MCF 10A (cell line): Measurements from ENCODE around the gene PRCP. TPM values are rescaled to one million over a fixed set of nuclear protein-coding genes. Genes with fewer than 3 reads are reported as not detected.
A peak's percentile ranks its signal among the peaks of the same experiment; 100 is the strongest.

Experiments
- BruUV-seq: library from RNA; stranded (reverse); fragments of 400-500 nt; replicated peaks from 2 replicates; lab custom pipeline; 2021; lab: Mats Ljungman, UMichigan
- CTCF ChIA-PET: fragments of 300-600 bp; sonication (Branson Sonifier 250); formaldehyde crosslinking; extraction: SDS; loops from one replicate; lab custom pipeline; 2021; ENCODE audit warnings: antibody characterized with exemption, inconsistent platforms; lab: Yijun Ruan, JAX
- POLR2A ChIA-PET: fragments of 300-600, 350-650 bp; sonication (Branson Sonifier 250); formaldehyde crosslinking; extraction: SDS; loops from one replicate; lab custom pipeline; 2020; ENCODE audit warnings: antibody characterized with exemption, inconsistent platforms; lab: Yijun Ruan, JAX
- DNase-seq: peaks from one replicate; pipeline ENCODE4 v3.0.0-alpha.2; 2018; ENCODE audit not compliant: unreplicated experiment
- H3K27ac Mint-ChIP-seq: one replicate; pipeline ENCODE4 v1.8.0; 2022; ENCODE audit warnings: mild to moderate bottlenecking, low read depth, mixed read lengths; ENCODE audit not compliant: unreplicated experiment
- H3K27me3 Mint-ChIP-seq: one replicate; pipeline ENCODE4 v1.8.0; 2022; ENCODE audit warnings: mixed read lengths; ENCODE audit not compliant: insufficient read depth, unreplicated experiment
- H3K36me3 Mint-ChIP-seq: one replicate; pipeline ENCODE4 v1.8.0; 2022; ENCODE audit warnings: mild to moderate bottlenecking, moderate library complexity, mixed read lengths; ENCODE audit not compliant: insufficient read depth, unreplicated experiment
- H3K4me1 Mint-ChIP-seq: one replicate; pipeline ENCODE4 v1.8.0; 2022; ENCODE audit warnings: mixed read lengths; ENCODE audit not compliant: insufficient read depth, unreplicated experiment
- H3K4me3 Mint-ChIP-seq: one replicate; pipeline ENCODE4 v1.8.0; 2022; ENCODE audit warnings: mild to moderate bottlenecking, moderate library complexity, mixed read lengths; ENCODE audit not compliant: unreplicated experiment
- H3K9me3 Mint-ChIP-seq: one replicate; pipeline ENCODE4 v1.8.0; 2022; ENCODE audit warnings: mixed read lengths; ENCODE audit not compliant: unreplicated experiment
- CTCF ChIP-seq: fragments of 200-600 bp; IDR thresholded peaks from one replicate; pipeline ENCODE4 v1.8.0; 2022; ENCODE audit warnings: antibody characterized with exemption, mild to moderate bottlenecking; ENCODE audit not compliant: unreplicated experiment
- intact Hi-C: fragments of 100-400 bp; cut with micrococcal nuclease; formaldehyde crosslinking; loops from 2 replicates; pipeline ENCODE4 v1.14.1; 2022
- total RNA-seq: library from RNA; stranded (reverse); gene quantifications from 2 replicates; pipeline ENCODE4 v1.2.3, GENCODE V29; 2022

The PRCP gene
- total RNA-seq, 1 experiment from 2014 or later = 22.7 TPM

- Mint-ChIP-seq H3K4me3 (no peak overlapping the region), H3K36me3 (no peaks in the 10 kb centered on the region), H3K9me3 (peaks cover 7% of the 10 kb centered on the region), H3K4me1 (peaks cover 17% of the 10 kb centered on the region), H3K27me3 (no peaks in the 10 kb centered on the region), H3K27ac (peak overlapping the region; percentile 14)
- no peak for DNase-seq
- no peak for TF ChIP-seq CTCF
- BruUV-seq = no TSS peak
- ChIA-PET CTCF (interaction anchor here (0.7 to 2.0 kb wide), 2 partner anchors 340 to 913 kb away, joined by 3 to 17 read pairs; no protein-coding TSS in a partner anchor), POLR2A (interaction anchor here (0.6 to 1.3 kb wide), 4 partner anchors 9 to 284 kb away, joined by 3 to 4 read pairs (median 3); partner anchors contain the start of genes ANKRD42, PCF11 and PRCP)
- intact Hi-C loops = loop anchor here (5.0 kb wide), 1 partner anchor 183 kb away; no protein-coding TSS in a partner anchor
Observed at GRCh38 chr11:82909015-82909640, 8.9 kb upstream of the PRCP start.

GRCh38 chr11:82908311-82908710 lies 8.1 kb upstream of the PRCP start:
- Mint-ChIP-seq H3K36me3 (no peaks in the 10 kb centered on the region), H3K27me3 (no peaks in the 10 kb centered on the region), H3K4me3 (no peak overlapping the region), H3K9me3 (peaks cover 7% of the 10 kb centered on the region), H3K27ac (peak overlapping the region; percentile 14), H3K4me1 (peaks cover 22% of the 10 kb centered on the region)
- no peak for DNase-seq
- CTCF ChIA-PET = interaction anchor here (0.8 to 2.0 kb wide), 6 partner anchors 41 to 909 kb away, joined by 3 to 17 read pairs (median 4); no protein-coding TSS in a partner anchor
- POLR2A ChIA-PET = interaction anchor here (0.6 to 1.3 kb wide), 5 partner anchors 8 to 285 kb away, joined by 3 to 5 read pairs (median 4); partner anchors contain the start of genes ANKRD42, PCF11 and PRCP
- intact Hi-C loops = loop anchor here (5.0 kb wide), 1 partner anchor 184 kb away; no protein-coding TSS in a partner anchor
- no peak for TF ChIP-seq CTCF
- BruUV-seq = no TSS peak

- no TSS peak for BruUV-seq
- peak overlapping the region; percentile 37 for H3K4me3 Mint-ChIP-seq
- peaks cover 31% of the 10 kb centered on the region for H3K4me1 Mint-ChIP-seq
- intact Hi-C loops = loop anchor here (2.0 to 5.0 kb wide), 3 partner anchors 185 to 913 kb away; no protein-coding TSS in a partner anchor
- ChIA-PET POLR2A (interaction anchor here (0.9 to 1.0 kb wide), 2 partner anchors 127 to 163 kb away, joined by 3 to 12 read pairs; partner anchors contain the start of gene RAB30), CTCF (interaction anchor here (0.5 to 2.0 kb wide), 9 partner anchors 40 to 911 kb away, joined by 3 to 17 read pairs (median 4); partner anchors contain the start of gene PCF11)
- H3K36me3 Mint-ChIP-seq = no peaks in the 10 kb centered on the region
- peaks cover 7% of the 10 kb centered on the region for H3K9me3 Mint-ChIP-seq
- H3K27ac Mint-ChIP-seq = peak overlapping the region; percentile 40
- no peak for DNase-seq
- H3K27me3 Mint-ChIP-seq = no peaks in the 10 kb centered on the region
- TF ChIP-seq CTCF = no peak
Observed at GRCh38 chr11:82907371-82907770, 7.1 kb upstream of the PRCP start.

- H3K36me3 Mint-ChIP-seq = no peaks in the 10 kb centered on the region
- DNase-seq = no peak
- peak overlapping the region; percentile 40 for H3K27ac Mint-ChIP-seq
- intact Hi-C loops = loop anchor here (1.0 to 5.0 kb wide), 7 partner anchors 164 to 914 kb away; partner anchors contain the start of gene RAB30
- H3K4me1 Mint-ChIP-seq = peaks cover 34% of the 10 kb centered on the region
- H3K9me3 Mint-ChIP-seq = peaks cover 7% of the 10 kb centered on the region
- no TSS peak for BruUV-seq
- no peaks in the 10 kb centered on the region for H3K27me3 Mint-ChIP-seq
- H3K4me3 Mint-ChIP-seq = peak overlapping the region; percentile 37
- ChIA-PET POLR2A (interaction anchor here (0.9 to 1.0 kb wide), 2 partner anchors 127 to 164 kb away, joined by 3 to 12 read pairs; partner anchors contain the start of gene RAB30), CTCF (interaction anchor here (0.6 to 1.7 kb wide), 6 partner anchors 145 to 910 kb away, joined by 3 to 5 read pairs (median 4); partner anchors contain the start of gene PCF11)
- TF ChIP-seq CTCF = no peak
Observed at GRCh38 chr11:82906931-82907330, 6.7 kb upstream of the PRCP start.
